Epithelial cell of esophagus (primary cell): ENCODE results near the gene LMO7.

Experiments used
- DNase-seq: peaks from one replicate; pipeline ENCODE4 v3.0.0; 2010; ENCODE audit warnings: low read depth
- H3K4me3 ChIP-seq: 2 replicates; pipeline ENCODE4 v1.5.1; 2011; ENCODE audit warnings: mild to moderate bottlenecking, low read length, control low read depth
- CTCF ChIP-seq: IDR thresholded peaks from 2 replicates; pipeline ENCODE4 v1.5.1; 2011; ENCODE audit warnings: low read depth, mild to moderate bottlenecking, low read length, control low read depth, inconsistent platforms; ENCODE audit not compliant: insufficient read depth; ENCODE audit errors: missing control alignments

LMO7 gene

GRCh38 chr13:75877071-75877470, 240.9 kb downstream of the LMO7 start:
- no peak for TF ChIP-seq CTCF
- DNase-seq, result no peak
- H3K4me3 ChIP-seq, result no peak overlapping the region

- DNase-seq, result no peak
- no peak overlapping the region for H3K4me3 ChIP-seq
- no peak for TF ChIP-seq CTCF
Observed at GRCh38 chr13:75879656-75880055, 243.5 kb downstream of the LMO7 start.

- no peak for DNase-seq
- TF ChIP-seq CTCF, result no peak
- no peak overlapping the region for H3K4me3 ChIP-seq
Observed at GRCh38 chr13:75881109-75881775, 245.1 kb downstream of the LMO7 start.

GRCh38 chr13:75882261-75882660, 246.1 kb downstream of the LMO7 start:
- no peak for DNase-seq
- no peak for TF ChIP-seq CTCF
- no peak overlapping the region for H3K4me3 ChIP-seq

GRCh38 chr13:75889427-75889826, 253.3 kb downstream of the LMO7 start:
- DNase-seq, result no peak

GRCh38 chr13:75895168-75895567, 259.0 kb downstream of the LMO7 start:
- TF ChIP-seq CTCF, result no peak
- no peak overlapping the region for H3K4me3 ChIP-seq
- DNase-seq, result no peak

More at GRCh38 chr13:75889427-75889826, 253.3 kb downstream of the LMO7 start:
- TF ChIP-seq CTCF, result no peak
- no peak overlapping the region for H3K4me3 ChIP-seq

- no peak overlapping the region for H3K4me3 ChIP-seq
- DNase-seq, result no peak
- no peak for TF ChIP-seq CTCF
Observed at GRCh38 chr13:75896271-75896670, 260.1 kb downstream of the LMO7 start.
